PFSK-1 (cell line): ENCODE measurements around the gene NCAPD3.

ENCODE experiments used
- FOXP2 ChIP-seq: optimal IDR thresholded peaks from 2 replicates; pipeline ENCODE3; 2011; ENCODE audit warnings: borderline replicate concordance, control low read depth, inconsistent platforms; ENCODE audit not compliant: insufficient read depth; ENCODE audit errors: extremely low read length, extremely low read depth
- POLR2AphosphoS5 ChIP-seq: IDR thresholded peaks from 2 replicates; pipeline ENCODE4 v1.6.1; 2012; ENCODE audit warnings: low read depth, mild to moderate bottlenecking, control low read depth, low read length, moderate library complexity
- SIN3A ChIP-seq: IDR thresholded peaks from 2 replicates; pipeline ENCODE4 v1.6.1; 2012; ENCODE audit warnings: mild to moderate bottlenecking, low read length, moderate library complexity, borderline replicate concordance; ENCODE audit not compliant: insufficient read depth
- TAF1 ChIP-seq: IDR thresholded peaks from 2 replicates; pipeline ENCODE4 v1.6.1; 2012; ENCODE audit warnings: low read length, control low read depth, borderline replicate concordance; ENCODE audit not compliant: insufficient read depth
- TF ChIP-seq, protein P1 (sequence below), 2 experiments: IDR thresholded peaks; 2 replicates each; pipeline versions ENCODE4 v1.6.1 to v1.8.0; 2011 to 2012; ENCODE audit warnings: low read depth in 2 of 2, low read length in 2 of 2, control low read depth in 1 of 2, inconsistent platforms in 1 of 2, mild to moderate bottlenecking in 1 of 2, moderate library complexity in 1 of 2; ENCODE audit not compliant: insufficient read depth in 1 of 2

The NCAPD3 gene

DNA sequence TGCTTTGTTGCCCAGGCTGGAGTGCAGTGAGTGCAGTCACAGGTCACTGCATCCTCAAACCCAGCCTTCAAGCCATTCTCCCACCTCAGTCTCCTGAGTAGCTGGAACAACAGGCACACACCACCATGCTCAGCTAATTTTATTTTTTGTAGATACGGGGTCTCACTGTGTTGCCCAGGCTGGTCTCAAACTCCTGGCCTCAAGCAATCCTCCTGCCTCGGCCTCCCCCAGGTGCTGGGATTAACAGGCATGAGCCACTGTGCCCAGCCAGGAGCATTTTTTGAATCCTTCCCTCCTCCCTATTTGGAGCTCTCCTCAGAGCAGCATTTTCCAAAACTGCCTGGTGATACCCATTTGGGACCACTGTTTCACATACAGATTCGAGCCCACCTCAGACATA is 77.2 kb downstream of the NCAPD3 start:
- no peak for TF ChIP-seq TAF1
- no peak for TF ChIP-seq SIN3A
- TF ChIP-seq, protein P1, sequence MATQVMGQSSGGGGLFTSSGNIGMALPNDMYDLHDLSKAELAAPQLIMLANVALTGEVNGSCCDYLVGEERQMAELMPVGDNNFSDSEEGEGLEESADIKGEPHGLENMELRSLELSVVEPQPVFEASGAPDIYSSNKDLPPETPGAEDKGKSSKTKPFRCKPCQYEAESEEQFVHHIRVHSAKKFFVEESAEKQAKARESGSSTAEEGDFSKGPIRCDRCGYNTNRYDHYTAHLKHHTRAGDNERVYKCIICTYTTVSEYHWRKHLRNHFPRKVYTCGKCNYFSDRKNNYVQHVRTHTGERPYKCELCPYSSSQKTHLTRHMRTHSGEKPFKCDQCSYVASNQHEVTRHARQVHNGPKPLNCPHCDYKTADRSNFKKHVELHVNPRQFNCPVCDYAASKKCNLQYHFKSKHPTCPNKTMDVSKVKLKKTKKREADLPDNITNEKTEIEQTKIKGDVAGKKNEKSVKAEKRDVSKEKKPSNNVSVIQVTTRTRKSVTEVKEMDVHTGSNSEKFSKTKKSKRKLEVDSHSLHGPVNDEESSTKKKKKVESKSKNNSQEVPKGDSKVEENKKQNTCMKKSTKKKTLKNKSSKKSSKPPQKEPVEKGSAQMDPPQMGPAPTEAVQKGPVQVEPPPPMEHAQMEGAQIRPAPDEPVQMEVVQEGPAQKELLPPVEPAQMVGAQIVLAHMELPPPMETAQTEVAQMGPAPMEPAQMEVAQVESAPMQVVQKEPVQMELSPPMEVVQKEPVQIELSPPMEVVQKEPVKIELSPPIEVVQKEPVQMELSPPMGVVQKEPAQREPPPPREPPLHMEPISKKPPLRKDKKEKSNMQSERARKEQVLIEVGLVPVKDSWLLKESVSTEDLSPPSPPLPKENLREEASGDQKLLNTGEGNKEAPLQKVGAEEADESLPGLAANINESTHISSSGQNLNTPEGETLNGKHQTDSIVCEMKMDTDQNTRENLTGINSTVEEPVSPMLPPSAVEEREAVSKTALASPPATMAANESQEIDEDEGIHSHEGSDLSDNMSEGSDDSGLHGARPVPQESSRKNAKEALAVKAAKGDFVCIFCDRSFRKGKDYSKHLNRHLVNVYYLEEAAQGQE (IDR thresholded peaks at IDR 0.05; ENCODE audit: insufficient read depth in 1 of 2, low read depth in 2 of 2, low read length in 2 of 2), result no peak
- no peak for TF ChIP-seq POLR2AphosphoS5
- TF ChIP-seq FOXP2, result no peak

DNA sequence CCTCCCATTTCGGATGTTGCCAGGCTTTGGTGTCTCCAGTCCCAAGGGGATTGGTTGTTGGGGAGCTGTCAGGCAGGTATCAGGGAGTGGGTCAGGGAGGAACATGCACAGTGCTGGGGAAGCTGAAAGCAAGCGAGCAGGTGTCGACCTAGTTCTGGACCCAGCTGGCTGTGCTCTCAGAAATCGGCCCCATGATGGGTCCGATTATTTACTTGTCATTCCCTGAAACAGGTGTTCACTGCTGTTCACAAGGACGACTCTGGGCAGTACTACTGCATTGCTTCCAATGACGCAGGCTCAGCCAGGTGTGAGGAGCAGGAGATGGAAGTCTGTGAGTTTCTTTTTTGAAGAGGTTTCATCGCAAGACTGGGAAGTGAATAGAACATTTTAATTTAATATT is 78.1 kb downstream of the NCAPD3 start:
- TF ChIP-seq, protein P1 (IDR thresholded peaks at IDR 0.05; ENCODE audit: insufficient read depth in 1 of 2, low read depth in 2 of 2, low read length in 2 of 2), result no peak
- no peak for TF ChIP-seq SIN3A

DNA sequence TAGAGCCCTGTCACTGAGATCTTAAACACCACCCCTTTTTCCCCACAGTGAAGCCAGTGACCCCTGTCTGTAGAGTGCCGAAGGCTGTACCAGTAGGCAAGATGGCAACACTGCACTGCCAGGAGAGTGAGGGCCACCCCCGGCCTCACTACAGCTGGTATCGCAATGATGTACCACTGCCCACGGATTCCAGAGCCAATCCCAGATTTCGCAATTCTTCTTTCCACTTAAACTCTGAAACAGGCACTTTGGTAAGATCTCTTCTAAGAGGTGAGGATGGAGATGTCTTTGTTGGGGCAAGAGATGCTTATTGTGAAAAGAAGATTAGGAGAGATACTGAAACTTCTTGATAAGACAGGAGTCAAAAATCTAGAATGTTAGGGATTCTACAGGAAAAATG is 79.0 kb downstream of the NCAPD3 start:
- TF ChIP-seq SIN3A (no peak), POLR2AphosphoS5 (no peak), FOXP2 (no peak), TAF1 (no peak)
- TF ChIP-seq, protein P1 (IDR thresholded peaks at IDR 0.05; ENCODE audit: insufficient read depth in 1 of 2, low read depth in 2 of 2, low read length in 2 of 2), result no peak

GRCh38 chr11:134143801-134144200 is 80.0 kb downstream of the NCAPD3 start:
- TF ChIP-seq TAF1 (no peak), FOXP2 (no peak), SIN3A (no peak), POLR2AphosphoS5 (no peak)
- TF ChIP-seq, protein P1 (IDR thresholded peaks at IDR 0.05; ENCODE audit: insufficient read depth in 1 of 2, low read depth in 2 of 2, low read length in 2 of 2), result no peak

DNA sequence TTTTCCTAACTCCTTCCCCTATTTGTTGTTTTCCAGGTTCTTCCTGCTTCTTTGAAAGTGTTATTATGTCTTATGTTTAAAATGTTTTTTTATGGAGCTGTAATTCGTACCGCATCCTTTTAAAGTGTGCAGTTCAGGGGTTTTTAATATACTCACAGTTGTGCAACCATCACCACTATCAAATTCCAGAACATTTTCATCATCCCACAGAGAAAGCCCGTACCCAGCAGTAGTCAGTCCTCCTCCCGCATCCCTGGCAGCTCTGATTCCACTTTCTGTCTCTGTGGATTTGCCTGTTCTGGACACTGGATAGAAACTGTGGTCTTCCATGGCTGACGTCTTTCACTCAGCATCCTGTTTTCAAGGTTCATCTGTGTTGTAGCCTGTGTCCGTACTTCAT is 81.2 kb downstream of the NCAPD3 start:
- TF ChIP-seq FOXP2 (no peak), SIN3A (no peak), TAF1 (no peak), POLR2AphosphoS5 (no peak)
- TF ChIP-seq, protein P1 (IDR thresholded peaks at IDR 0.05; ENCODE audit: insufficient read depth in 1 of 2, low read depth in 2 of 2, low read length in 2 of 2), result no peak
